Endometrium (tissue), 2 donors: ENCODE results near the gene DBX1.
"Not testable (repeated sequence)": the region's sequence is repeated elsewhere in the genome, so short reads cannot be mapped to it uniquely, and the experiment has no call there.

Experiments used
- FAIRE-seq: peaks from 2 replicates; lab custom pipeline; 2012; peaks lifted over from hg19 to GRCh38; lab: Jason Lieb, UNC
- donor health status: control.
- donor health status: control.

The DBX1 gene

DNA sequence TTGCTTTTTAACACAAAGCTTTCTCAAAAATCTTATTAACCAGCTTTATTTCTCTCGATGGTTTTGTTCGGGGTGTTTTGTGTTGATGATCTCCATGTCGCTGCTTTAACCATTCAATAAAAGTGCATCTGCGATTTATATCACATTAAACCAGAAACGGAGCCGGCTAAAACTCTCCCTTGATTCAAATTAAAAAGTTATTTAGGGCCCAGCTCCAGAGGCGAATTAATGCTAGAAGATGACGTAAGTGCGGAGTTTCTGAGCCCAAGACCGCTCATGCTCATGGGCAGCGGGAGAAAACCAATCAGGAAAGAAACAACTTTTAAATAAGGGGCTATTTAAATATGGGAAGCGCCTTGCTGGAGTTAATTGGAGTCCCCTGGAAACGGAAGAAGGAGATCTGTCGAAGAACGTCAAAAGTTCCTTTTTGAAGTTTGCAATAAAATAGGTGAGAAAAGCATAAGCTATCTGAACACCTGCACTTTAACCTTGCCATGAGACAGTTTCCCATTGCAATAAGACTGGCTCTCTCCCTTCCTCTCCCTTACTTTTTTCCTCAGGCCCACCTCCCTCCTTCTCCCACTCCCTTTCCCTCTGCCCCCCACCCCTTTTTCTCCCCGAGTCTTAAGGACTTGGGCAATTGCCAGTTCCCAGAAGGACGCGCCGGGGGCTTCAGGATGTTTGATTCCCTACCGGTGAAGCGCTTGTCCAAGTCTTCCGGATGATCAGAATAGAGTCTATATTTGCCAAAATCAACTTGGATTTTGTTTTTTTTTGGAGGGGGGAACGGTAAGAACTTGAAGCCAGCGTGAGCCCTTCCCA is 1.9 kb upstream of the DBX1 start:
- FAIRE-seq = no peak

- FAIRE-seq = no peak
These were observed 1.1 kb upstream of the DBX1 start for GRCh38 chr11:20161230-20161918.

DNA sequence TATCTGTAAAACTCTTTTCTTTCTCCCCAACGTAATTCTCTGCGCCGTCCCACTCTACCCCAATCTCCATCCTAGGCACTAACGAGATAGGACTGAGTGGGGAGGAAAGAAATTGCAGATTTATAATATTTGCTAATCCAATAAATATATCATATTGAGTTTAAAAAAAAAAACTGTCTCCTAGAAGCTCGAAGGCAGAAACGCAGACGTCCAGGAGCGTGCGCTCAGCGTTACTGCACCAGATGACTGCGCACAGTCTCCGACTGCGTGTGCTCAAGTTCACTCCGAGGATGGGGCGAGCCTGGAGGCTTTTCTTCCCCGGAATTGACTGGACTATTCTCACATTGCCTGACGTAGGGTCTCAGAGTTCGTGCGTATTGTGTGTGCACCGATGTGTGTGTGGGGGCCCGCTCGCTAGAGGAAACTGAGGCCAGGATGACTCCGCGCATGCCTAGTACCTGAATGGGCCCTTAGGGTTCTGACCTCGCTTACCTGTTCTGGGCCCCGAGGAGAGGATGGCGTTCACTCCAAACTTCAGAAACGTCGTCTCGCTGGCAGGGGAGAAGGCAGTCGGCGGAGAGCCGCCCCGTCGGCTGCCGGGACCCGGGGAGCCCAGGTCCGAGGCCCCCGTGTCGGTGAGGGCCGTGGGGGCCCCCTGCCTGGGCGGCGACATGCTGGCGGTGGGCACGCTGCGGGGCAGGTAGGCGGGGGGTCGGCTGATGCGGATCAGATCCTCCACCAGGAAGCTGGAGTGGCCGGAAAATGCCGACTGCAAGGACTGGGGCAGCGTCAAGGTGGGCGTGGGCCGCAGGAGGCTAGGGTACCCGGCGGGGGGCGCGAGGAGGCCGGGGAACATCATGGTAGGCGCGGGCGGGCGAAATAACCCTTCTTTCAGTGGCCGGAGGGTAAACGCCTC is 551 bp downstream of the DBX1 start:
- no peak for FAIRE-seq

DNA sequence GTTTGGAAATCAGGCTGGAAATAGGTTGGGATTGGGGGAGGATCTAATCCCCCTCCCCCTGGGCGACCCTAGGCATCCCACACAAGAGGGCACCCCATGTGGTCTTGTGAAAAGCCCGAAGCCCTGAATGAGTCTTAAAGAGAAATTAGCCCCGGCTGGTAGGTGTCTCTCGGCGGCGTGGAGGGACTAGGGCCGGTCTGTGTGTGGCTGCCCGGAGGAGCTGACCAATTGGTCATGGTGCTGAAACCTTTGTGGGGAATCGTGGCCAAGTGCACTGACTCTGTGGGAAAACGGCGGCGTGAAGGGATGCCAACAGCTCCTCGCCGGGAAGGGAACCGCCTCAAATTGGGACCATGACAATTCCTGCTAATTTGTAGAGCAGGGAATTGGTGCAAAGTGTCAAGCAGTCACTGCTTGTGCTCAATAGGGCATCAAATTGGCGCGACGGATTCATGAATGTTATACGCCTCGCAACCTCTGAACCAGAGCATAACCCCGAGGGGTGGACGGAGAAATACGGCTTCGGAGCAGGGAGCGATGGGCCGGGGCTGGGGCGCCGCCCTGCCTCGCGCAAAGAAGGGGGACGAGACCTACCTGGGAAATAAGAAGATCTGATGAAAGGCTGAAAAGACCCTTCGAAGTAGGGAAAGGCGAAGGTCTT is 1.5 kb downstream of the DBX1 start:
- no peak for FAIRE-seq

DNA sequence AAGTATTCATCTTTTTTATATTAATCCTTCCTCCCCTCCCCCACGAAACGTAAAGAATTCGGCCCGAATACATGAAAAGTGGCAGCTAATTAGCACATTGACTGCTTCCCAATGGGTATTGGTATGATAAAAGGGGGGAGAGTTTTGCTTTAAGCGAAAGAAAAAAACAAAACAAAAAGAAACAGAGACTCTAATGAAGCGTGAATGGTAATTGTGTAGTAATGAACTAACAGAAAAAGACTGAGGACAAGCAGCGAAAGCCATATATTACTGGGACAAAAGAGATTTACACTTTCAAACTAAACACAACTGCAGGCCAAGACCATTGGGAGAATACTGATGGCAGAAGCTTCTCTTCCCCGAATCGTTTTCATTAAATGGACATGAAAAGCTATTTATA is 2.5 kb downstream of the DBX1 start:
- FAIRE-seq = no peak

DNA sequence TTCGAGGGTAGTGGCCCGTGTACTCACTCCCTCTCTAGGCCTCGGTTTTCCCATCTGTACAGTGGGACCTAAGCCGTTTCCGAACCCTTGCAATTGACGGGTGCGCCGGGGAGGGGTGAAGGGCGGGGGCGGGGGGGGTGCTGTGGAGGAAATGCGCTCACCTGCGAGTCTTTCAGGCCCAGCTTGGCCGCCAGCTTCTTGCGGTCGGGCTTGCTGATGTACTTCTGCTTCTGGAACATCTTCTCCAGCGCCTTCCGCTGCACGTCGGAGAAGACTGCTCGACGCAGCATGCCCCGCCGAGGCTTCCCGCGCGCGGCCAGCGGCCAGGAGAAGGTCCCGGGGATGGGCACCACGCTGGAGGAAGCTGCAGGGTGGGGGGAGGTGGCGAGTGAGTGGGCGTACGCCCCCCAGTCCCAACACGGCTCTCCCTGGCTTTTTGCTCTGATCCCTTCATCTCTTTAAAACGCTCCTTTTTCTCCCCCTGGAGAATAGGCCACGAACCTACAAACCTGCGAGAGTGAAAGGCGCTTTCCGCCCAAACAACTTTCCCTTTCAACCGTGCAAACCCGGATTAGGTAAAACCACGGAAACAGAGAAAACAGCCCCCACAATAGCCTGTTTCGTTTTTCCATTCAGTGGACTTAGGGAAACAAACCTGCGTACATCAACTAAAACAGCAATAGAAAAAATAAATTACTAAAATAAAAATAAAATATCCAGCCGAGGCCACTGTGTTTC is 3.2 kb downstream of the DBX1 start:
- FAIRE-seq = no peak

GRCh38 chr11:20156280-20156875 is 3.9 kb downstream of the DBX1 start:
- no peak for FAIRE-seq

- no peak for FAIRE-seq
These were observed 4.5 kb downstream of the DBX1 start for GRCh38 chr11:20155683-20156279.

DNA sequence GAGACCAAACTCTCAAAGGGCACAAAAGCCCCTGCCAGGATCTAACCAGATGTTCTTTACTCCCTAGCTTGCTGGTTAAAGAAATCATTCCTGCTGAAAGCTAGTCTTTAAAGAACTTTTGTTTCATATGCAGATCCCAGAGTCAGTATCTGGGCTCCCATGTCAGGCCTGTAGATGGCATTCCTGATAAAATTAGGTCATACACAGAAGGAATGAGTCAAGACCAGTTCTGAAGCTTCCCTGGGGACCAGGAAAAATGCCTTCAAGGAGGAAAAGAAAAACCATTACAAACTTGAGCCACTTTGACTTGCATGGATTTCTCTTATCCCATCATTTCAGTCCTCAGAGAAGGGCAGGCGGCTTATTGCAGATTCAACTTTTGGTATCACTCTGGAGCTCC is 5.9 kb downstream of the DBX1 start:
- no peak for FAIRE-seq

DNA sequence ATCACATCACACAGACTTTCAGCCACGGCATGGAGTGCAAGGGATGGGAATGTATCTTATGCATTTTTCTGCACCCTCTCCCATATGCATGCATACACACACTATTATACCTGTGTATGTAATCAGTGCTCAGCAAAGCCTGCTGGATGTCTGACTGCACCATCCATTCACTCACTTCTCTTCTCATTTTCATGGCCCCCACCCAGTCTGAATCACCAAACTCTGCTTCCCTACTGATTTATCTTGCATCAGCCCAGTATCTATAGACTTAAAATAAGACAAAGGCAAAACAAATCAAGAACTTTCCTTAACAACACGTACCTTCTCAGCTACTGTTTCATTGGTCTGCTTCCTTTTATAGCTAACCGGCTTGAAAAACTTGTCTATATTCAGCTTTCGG is 21.6 kb downstream of the DBX1 start:
- no peak for FAIRE-seq

DNA sequence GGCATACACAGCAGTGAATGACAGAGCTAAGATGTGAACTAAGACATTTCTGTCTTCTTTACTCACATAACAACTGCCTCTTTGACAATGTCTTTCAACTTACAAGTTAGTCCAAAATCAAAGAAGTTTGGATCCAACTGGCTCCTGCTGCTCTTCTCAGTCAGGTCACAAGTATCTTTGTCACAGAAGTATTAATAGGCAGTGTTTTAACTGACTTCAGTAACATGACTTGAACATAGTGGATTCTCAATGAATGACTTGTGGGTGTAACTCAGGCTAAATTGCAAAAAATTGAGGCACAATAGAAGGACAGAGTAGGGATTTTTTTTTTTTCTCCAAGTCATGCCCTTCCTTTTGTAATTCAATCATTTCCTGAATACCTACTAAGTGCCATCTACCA is 22.6 kb downstream of the DBX1 start:
- FAIRE-seq = no peak

- FAIRE-seq = no peak
These were observed 25.1 kb downstream of the DBX1 start for GRCh38 chr11:20134991-20135736.

DNA sequence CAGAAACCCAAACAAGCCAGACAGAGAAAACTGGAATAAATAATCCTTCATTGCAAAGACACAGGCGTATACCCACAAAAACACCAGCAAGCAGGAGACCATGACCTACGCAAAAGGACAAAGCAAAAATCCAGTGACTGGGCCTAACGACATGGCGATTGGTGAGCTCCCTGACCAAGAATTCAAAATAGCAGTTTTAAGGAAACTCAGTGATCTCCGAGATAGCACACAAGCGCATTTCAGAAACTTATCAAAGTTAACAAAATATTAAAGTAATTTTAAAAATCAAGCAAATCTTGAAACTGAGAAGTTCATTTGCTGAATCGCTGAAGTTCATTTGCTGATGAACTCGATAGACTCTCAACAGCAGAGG is 27.6 kb downstream of the DBX1 start:
- no peak for FAIRE-seq

- no peak for FAIRE-seq
These were observed 28.2 kb downstream of the DBX1 start for GRCh38 chr11:20131788-20132666.

GRCh38 chr11:20129665-20130064 is 30.6 kb downstream of the DBX1 start:
- no peak for FAIRE-seq

- FAIRE-seq = not testable (repeated sequence)
These were observed 31.8 kb downstream of the DBX1 start for GRCh38 chr11:20128528-20128825.

DNA sequence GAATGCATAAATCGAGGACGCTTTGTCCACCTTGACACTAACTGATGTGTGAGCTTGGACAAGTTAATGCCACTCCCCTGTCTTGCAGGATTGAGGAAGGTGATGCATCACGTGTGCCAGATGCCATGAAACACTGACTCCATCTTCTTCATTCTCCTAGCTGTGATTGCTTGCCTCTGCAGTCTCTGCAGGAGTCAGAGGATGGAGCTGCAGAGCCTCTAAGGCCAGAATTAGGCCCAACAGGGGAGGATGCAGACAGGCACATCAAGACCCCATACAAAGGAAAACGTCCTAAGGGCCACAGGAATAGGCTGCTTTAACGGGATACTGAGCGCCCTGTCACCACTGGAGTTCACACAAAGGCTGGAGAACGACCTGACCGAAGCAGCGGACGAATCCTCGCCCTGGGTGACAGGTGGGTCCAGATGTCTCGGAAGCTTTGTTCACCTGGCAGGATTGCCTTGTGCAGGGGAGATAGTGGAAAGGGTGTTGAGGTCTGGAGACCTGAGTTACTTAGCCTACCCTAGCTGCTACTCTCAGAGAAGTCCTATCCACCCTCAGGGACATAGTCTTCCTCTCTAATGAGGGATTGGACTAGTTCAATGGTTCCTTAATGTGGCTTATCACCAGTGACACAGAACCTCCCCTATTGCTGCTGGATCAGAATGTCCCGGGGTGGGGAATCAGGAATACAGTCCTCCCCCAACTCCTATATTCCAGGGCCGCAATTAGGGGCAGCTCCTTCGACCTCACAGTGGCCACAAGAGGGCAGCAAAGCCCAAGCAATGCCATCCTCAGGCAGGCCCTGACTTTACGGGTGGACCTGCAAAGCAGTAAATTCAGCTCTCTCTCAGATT is 32.4 kb downstream of the DBX1 start:
- FAIRE-seq = no peak

GRCh38 chr11:20126724-20127123 is 33.6 kb downstream of the DBX1 start:
- FAIRE-seq = no peak
